T-helper 1 cell (primary cell): ENCODE results near the gene TNN.
A peak's percentile ranks its signal among the peaks of the same experiment; 100 is the strongest.

Experiments
- DNase-seq, 5 donors: peaks; one replicate each; pipeline ENCODE4 v3.0.0-alpha.2; 2012 to 2020

The TNN gene

GRCh38 chr1:175178456-175178855 is 110.8 kb downstream of the TNN start:
- DNase-seq: no peak

GRCh38 chr1:175179837-175180590 is 112.4 kb downstream of the TNN start:
- DNase-seq: no peak

- DNase-seq: no peak
These were observed 114.6 kb downstream of the TNN start for GRCh38 chr1:175182201-175182746.

DNA sequence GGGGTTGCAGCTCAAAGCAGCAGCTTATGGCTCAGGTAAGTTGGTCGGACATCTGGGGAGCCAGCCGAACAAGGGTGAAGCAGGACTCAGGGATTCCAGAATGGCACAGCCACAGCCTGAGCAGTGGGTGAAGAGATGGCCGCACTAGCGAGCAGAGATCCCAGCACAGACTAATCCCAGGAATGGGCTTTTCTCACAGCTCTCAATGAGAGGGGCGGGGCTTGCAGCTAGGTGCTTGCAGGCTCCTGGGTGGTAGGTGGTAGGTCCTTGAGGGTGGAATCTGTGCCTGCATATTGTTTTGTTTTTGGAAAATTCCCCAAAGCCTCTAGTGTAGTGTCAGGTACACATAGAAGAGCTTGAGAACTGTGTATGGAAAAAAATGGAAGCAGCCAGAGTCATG is 116.0 kb downstream of the TNN start:
- no peak for DNase-seq

GRCh38 chr1:175185903-175186302 is 118.3 kb downstream of the TNN start:
- DNase-seq: no peak

DNA sequence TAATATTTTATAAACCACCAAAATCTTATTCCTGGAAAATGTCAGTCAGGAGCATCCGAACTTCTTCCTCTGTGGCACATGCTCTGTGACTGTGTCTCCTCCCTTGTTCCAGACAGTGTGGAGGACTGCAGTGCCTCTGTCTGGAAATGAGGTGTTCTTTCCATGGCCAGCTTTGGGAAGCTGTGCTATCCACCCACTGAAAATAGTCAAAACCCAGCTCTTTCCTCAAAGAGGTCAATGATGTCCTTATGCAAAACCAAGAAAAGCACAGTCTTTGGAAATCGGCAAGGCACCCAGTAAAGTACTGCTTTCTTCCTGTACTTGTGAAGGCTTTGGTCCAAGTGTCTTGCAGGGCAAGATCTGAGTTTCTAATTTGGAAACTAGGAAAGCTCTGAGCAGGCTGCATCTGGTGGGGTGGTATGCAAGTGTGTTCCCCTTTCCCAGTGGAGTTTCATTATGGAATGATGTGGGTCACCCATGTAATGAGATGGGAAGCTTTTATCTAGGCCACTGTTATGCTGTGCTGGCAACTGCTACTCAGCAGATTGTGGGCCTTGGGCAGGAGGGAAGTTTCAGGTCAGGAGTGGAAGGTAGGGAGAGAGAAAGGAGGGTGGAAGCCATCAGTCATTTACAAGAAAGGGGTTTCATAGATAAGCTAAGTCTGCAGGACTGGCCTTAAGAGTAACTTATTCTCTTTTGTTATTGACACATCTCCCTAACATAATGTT is 119.0 kb downstream of the TNN start:
- DNase-seq: no peak

GRCh38 chr1:175188936-175189335 is 121.3 kb downstream of the TNN start:
- peak in 3 of 5 donors; percentile 29 to 81 (median 29) for DNase-seq

DNA sequence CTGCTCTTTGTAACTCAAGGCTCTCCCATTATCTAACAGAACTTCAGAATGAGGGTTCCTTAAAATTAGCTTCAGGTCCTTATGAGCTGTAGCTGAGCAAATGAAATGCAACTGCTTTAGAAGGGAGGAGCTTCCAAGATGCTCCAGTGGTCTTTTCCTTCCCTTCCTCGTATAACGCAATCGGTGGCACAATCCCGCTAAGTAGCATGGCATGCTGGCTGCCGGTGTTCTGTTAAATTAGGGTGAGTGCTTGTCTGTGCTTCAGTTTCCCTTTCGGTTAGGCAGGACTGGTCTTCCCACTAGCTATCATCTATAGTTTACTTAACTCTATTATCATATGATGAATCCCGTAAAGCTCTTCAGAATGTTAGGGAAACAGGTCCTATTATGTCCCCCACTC is 124.0 kb downstream of the TNN start:
- peak in 2 of 5 donors; percentile 10 to 59 for DNase-seq

- DNase-seq: peak in 4 of 5 donors; percentile 10 to 45 (median 20)
These were observed 124.5 kb downstream of the TNN start for GRCh38 chr1:175192111-175192629.

DNA sequence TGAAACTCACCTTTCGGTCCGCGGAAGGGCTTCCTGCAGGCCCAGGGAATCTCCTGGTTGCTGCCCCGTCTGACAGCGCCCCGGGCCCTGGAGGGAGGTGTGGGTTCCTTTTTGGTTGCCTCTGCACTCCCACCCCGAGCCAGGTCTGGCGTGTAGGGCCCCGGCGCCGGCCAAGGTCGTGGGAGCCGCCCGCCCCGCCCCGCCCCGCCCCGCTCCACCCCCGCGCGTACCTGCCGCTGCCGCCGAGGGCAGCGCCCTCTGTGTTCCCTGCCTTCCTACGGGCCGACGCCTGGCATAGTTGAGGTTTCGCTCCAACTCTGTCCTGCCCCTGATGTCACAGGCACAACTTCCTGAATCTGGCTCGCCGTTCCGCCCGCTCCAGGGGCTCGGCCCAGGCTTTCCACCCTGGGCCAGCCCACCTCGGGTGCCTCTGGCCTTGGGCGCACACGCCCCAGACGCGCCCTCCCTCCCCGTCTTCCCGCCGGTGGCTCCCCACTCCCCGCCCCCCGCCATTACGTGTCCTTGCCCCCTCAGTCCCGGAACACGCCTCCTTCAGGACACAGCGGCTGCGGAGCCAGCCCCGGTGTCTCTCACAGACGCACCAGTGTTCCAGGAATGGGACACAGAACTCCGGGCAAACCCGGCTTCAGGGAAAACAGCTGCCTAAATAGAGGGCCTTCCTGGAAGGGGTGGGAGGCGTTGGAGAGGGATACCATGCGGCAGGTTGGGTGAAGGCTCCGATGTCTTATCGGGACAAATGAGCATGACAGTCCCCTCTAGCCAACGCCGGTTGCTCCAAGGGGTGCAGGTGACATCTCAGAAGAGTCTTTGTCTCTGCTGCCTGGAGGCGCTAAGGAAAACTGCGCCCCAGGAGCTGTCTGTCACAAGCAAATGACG is 125.2 kb downstream of the TNN start, which contains the start of gene KIAA0040:
Gene KIAA0040 (minus strand): TSS at position 147 of the 897 bp plus-strand sequence. CDS start 31,763 bp downstream, outside the sequence.
- DNase-seq: peak; percentile 41 to 72 (median 53)

GRCh38 chr1:175193527-175193910 is 125.9 kb downstream of the TNN start:
- no peak for DNase-seq

- DNase-seq: no peak
These were observed 127.6 kb downstream of the TNN start for GRCh38 chr1:175195281-175195680.

- no peak for DNase-seq
These were observed 128.2 kb downstream of the TNN start for GRCh38 chr1:175195798-175196197.

DNA sequence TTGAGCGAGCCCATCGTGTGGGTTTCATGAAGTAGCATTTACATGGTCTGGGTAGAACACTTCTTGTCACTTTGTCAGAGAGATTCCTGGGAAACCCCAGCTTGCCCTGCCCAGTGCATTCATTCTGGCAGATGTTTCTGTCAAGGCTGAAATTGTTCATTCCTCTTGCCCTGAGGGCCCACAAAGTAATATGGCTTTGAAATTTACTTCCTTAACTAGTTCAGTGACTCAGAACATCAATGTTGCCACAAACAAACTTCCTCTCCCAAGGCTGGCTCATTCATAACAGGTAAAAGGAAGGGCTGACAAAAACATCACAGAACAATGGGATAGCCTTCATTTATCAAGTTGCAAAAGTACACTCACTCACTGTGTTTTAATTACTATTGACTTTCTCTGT is 129.9 kb downstream of the TNN start:
- peak in 1 of 5 donors; percentile 41 for DNase-seq
